HFF-Myc (cell line): ENCODE data around the gene FRAT1.
"Not testable (repeated sequence)": the region's sequence is repeated elsewhere in the genome, so short reads cannot be mapped to it uniquely, and the experiment has no call there.

Experiments used
- DNase-seq: peaks from one replicate; pipeline ENCODE4 v3.0.0-alpha.2; 2011; ENCODE audit warnings: low read depth; ENCODE audit errors: extremely low read depth
- H3K4me3 ChIP-seq: replicated peaks from 2 replicates; pipeline ENCODE4 v1.5.1; 2011; ENCODE audit warnings: low read depth, mild to moderate bottlenecking, control low read depth, low read length
- TF ChIP-seq, protein P1 (sequence below): IDR thresholded peaks from 2 replicates; pipeline ENCODE4 v1.5.1; 2012; ENCODE audit warnings: mild to moderate bottlenecking, low read depth, low read length, control low read depth; ENCODE audit errors: missing control alignments

The FRAT1 gene

DNA sequence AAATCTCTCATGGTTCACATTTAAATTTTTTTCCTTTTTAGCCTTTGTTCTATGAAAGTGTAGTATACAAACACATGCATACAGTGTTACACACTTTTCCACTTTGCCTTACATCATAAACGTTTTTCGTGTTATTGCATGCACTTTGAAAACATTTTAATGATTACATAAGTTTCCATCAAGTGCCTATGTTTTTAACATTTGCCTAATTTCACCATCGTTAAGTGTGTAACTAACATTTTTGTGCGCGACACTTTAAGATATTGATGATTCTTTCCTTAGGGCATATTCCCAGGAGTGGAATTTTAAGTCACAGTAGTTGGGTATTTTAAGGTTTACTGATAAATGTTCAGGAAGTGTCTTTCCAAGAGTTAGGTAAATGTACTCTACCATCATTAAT is 16.9 kb downstream of the FRAT1 start:
- H3K4me3 ChIP-seq: no peak overlapping the region
- TF ChIP-seq, protein P1, sequence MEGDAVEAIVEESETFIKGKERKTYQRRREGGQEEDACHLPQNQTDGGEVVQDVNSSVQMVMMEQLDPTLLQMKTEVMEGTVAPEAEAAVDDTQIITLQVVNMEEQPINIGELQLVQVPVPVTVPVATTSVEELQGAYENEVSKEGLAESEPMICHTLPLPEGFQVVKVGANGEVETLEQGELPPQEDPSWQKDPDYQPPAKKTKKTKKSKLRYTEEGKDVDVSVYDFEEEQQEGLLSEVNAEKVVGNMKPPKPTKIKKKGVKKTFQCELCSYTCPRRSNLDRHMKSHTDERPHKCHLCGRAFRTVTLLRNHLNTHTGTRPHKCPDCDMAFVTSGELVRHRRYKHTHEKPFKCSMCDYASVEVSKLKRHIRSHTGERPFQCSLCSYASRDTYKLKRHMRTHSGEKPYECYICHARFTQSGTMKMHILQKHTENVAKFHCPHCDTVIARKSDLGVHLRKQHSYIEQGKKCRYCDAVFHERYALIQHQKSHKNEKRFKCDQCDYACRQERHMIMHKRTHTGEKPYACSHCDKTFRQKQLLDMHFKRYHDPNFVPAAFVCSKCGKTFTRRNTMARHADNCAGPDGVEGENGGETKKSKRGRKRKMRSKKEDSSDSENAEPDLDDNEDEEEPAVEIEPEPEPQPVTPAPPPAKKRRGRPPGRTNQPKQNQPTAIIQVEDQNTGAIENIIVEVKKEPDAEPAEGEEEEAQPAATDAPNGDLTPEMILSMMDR: no peak

DNA sequence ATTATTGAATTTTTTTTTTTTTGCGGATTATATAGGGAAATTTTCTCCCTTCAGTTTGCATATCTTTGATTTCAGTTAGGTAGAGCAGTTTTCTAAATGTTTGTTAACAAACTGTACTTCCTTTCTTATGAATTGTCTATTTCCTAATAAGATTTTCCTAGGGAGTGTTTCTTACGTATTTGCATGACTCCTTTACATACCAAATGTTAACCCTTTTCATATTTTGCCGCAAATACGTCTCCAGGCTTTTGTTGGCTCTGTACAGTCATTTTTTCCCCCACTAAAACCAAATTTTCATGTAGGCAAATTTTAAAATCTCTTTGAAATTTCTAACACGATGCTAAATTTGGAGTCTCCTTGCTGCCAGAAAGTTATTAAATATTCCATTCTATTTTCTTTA is 17.4 kb downstream of the FRAT1 start:
- DNase-seq: no peak
- no peak overlapping the region for H3K4me3 ChIP-seq
- TF ChIP-seq, protein P1: no peak

More for the DNA sequence above, 16.9 kb downstream of the FRAT1 start:
- DNase-seq: no peak

DNA sequence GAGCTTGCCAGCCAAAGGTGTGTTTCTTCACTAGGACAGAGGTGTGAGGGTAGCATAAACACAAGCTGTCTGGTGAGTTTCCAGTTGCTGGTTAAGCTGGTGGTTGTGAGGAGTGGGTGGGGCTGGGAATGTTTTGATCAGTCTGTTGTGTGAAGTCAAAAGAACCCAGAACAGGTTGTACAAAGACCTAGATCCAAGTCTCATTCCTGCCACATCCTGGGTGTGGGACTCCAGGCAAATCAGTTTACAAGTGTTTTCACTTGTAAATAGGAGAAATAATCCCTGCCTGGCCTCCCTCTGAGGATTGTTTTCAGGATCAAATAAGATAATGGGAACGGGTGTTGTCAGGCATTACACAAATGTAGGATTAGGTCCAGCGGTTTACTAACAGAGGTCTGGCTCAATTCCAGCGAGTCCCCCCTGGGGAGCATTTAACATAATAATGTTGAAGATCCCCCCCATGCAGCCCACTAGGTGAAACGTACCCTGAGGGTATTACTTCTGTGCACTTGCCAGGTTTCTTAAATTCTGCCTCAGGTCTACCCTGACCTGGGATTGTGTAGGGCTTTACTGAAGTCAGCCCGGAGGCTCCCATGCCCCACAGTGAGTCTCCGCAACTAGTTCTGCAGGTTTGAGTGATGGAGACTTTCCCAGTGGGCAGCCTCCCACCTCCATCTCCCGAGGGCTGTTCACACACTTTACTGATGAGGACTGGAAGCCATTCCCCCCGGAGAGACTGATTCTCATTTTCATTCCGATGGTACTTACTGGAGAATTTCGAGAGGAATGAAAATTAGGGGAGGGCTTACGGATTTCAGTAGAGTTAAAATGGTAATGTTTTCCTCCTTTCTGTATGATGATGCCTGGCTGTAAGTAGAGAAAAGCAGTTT is 18.1 kb downstream of the FRAT1 start:
- no peak overlapping the region for H3K4me3 ChIP-seq
- no peak for DNase-seq
- TF ChIP-seq, protein P1: no peak

DNA sequence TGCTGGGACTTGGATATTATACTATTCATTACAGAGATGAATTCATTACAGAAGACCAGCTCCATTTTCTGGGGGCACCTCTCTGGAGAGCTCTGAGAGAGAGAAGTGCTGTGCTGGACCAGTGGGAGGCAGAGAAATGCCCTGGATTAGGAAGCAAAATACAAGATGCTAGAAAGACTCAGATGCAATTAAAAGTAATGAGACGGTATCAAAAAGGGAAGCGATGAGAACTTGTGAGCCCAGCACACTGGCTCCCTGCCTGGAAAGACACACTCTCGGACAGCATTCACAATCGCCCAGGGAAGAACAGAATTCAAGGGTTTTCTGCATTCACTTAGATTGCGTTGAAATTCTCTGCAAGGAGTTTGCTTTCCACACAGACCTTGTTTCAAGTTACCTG is 19.0 kb downstream of the FRAT1 start:
- DNase-seq: no peak
- TF ChIP-seq, protein P1: no peak
- H3K4me3 ChIP-seq: no peak overlapping the region

DNA sequence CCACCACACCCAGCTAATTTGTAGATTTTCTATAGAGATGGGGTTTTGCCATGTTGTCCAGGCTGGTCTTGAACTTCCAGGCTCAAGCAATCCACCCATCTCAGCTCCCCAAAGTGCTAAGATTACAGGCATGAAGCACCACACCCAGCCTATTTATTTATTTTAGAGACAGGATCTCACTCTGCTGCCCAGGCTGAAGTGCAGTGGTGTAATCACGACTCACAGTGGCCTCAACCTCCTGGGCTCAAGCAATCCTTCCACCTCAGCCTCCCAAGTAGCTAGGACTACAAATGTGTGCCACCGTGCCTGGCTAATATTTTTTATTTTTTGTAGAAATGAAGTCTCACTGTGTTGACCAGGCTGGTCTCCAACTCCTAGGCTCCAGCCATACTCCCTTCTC is 22.3 kb downstream of the FRAT1 start:
- H3K4me3 ChIP-seq: no peak overlapping the region
- TF ChIP-seq, protein P1: no peak
- DNase-seq: no peak

DNA sequence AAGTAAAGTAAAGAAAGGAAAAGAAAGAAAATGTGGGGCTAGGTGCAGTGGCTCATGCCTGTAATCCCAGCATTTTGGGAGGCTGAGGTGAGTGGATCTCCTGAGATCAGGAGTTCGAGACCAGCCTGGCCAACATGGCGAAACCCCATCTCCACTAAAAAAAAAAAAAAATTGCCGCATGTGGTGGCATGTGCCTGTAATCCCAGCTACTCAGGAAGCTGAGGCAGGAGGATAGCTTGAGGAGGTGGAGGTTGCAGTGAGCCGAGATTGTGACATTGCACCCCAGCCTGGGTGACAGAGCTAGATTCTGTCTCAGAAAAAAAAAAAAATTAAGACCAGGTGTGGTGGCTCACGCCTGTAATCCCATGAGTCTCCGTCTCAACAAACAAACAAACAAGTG is 24.6 kb downstream of the FRAT1 start:
- DNase-seq, H3K4me3 ChIP-seq: not testable (repeated sequence)

DNA sequence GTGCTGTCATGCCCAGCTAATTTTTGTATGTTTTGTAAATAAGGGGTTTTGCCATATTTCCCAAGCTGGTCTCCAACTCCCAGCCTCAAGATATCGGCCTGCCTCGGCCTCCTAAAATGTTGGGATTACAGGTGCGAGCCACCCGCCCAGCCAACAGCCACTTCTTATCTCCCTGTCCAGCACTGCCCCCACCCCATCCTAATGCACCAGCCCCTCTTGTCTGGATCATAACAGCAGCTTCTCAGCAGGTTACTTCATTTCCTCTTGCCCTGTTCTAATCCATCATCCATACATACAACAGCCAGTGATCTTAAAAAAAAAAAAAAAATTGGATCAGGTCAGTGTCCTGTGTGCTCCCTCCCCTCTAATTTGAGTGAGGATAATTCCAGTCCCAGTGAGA is 28.2 kb downstream of the FRAT1 start:
- no peak for DNase-seq
- TF ChIP-seq, protein P1: no peak
- H3K4me3 ChIP-seq: no peak overlapping the region
